ENCODE results near the gene ARHGAP25. TPM values are rescaled to one million over a fixed set of nuclear protein-coding genes. Genes with fewer than 3 reads are reported as not detected.
"Not testable (repeated sequence)": the region's sequence is repeated elsewhere in the genome, so short reads cannot be mapped to it uniquely, and the experiment has no call there.

Gene ARHGAP25
- total RNA-seq, 2 donors from 2014 or later: 3.7 to 7.0 TPM

DNA sequence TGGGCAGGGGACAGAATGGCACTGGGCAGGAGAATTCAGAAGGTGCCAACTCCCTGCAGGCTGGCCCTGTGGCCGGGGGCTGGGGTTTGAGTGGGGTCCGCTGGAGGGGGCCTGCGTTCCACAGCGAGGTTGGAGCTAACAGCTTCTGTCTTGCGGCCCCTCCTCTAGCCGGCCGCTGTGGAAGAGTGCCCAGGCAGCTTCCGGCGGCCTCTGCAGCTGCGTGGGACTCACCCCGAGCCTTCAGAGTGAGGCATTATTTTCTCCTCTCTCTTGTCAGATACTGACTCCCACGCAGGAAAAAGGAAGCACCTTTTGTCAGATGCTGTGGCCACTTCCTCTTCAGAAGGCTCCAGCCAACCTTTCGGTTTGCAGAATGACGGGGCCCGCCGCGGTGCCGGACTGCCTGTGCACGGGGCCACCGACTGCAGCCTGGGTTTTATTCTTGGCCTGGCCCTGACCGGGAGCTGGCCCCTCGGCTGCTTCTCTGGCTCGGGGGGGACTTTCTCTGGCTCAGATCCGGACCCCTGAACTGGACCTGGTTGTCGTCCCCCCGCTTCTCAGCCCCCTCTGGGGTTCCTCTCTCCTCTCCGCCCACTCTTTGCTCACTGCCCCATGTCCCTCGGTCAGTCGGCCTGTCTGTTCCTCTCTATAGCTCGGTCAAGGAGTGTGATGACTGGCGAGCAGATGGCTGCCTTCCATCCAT is 40.1 kb downstream of the ARHGAP25 start:
- intact Hi-C loops (cut with DNase I, micrococcal nuclease): no loop called here
- DNase-seq: peak; percentile 59 to 75
- peak; percentile 46 for ATAC-seq

DNA sequence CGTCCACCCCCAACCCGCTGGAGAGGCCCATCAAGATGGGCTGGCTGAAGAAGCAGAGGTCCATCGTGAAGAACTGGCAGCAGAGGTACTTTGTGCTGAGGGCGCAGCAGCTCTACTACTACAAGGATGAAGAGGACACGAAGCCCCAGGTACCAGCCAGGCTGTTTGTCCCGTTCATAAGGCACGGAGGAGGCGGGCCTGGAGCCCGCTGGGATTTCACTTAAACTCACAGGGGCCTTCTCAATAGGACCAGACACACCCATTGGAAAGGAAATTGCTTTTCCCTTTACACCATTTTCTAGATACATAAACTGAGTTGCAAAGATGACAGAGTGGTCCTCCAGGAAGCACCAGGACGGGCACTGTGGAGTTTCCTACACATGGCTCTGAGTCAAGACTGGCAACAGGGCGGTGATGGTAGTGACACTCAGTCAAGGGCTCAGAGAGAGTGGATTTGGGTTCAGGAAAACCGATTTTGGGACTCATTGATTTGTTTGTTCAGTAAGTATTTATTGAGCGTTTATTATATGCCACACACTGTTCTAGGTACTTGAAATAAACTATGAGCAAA is 40.7 kb downstream of the ARHGAP25 start:
- no peak for ATAC-seq
- intact Hi-C loops (cut with DNase I, micrococcal nuclease): no loop called here
- DNase-seq: no peak

DNA sequence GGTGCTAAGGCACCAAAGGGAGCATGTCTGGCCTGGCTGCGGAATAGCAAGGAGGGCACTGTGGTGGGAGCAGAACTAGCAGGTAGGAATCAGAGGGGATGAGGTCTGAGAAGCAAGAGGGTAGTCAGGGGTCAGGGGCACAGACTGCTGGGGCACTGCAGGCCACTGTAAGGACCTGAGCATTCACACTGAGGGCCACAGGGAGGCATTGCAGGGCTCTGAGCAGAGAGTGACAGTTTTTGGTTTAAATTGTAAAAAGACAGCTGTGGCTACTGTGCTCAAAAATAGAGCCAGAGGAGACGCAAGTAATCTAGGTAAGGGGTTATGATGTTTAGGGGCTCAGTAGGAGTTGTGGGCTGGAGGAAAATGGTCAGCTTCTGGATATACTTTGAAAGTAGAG is 41.5 kb downstream of the ARHGAP25 start:
- ATAC-seq (no peak), DNase-seq (no peak)
- intact Hi-C loops (cut with DNase I, micrococcal nuclease): no loop called here

DNA sequence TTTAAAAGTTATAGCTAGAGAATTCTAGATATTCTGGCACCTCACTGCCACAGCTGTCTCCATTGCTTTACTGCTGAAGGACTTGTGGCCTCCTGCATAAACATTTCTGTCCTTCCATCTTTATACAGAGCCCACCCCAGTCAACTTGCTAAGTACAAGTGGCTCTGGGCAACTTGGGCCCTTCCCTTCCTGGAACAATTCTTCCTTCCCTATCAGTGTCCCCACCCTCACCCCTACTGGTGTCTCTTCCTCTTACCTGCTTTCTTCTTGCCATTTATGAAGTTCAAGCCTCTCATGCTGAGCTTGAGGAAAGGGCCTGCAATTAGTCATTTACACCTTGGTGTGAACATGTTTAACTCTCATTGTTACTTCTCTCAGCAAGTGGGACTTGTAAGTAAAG is 45.0 kb downstream of the ARHGAP25 start:
- ATAC-seq (no peak), DNase-seq (no peak)
- intact Hi-C loops (cut with DNase I, micrococcal nuclease): no loop called here

DNA sequence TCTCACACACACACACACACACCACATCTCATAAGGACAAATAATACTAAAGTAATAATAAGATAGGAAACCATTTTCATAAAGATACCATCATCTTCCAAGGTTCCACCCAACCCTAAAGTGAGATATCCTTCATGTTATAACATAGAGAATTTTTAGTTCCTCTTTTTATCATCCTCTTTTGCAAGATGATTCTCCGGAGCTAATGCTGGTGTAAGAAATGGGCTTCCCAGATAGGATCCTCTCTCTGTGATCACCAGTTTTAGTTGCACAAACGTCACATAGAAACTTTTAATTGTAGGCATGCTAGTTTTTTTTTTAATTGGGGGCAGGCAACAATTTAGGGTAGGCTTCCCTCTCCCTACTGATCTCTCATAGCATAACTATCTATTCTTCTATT is 49.6 kb downstream of the ARHGAP25 start:
- ATAC-seq (no peak), DNase-seq (no peak)
- intact Hi-C loops (cut with DNase I, micrococcal nuclease): no loop called here

DNA sequence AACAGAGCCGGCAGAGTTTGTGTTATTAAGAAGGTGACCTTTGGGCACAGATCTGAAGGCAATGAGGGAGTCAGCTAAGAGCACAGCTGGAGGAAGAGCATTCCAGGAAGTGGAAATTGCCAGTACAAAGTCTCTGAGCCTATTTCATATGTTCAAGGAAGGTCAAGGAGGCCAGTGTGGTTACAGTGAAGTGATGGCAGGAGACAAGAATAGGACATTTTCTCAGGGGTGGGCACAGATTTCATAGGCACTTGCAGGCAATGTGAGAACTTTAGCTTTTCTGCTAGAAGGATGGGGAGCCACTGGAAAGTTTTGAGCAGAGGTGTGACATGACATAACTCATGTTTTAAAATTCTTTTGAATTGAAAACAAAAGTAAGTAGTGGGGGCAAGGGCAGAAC is 50.3 kb downstream of the ARHGAP25 start:
- intact Hi-C loops (cut with DNase I, micrococcal nuclease): no loop called here
- ATAC-seq (peak; percentile 94), DNase-seq (no peak)

DNA sequence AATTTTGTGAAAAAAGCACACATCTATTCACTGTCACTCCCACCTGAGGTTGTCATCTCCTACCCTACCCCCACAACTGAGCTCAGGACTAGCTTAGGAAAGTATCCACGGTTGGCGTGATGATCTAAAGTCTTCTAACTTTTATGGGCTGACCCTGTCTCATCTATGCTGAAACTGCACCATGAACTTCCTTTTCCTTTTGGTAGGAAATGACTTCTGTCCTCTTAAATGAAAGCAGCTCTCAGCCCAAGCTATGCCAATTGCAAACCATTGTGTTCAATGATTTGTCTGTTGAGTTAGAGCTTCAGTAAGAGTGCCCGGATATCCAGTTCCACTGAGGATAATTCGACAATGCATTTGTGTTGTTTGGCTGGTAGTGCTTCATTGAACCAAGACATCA is 52.7 kb downstream of the ARHGAP25 start:
- intact Hi-C loops (cut with DNase I, micrococcal nuclease): no loop called here
- no peak for DNase-seq
- ATAC-seq: no peak

DNA sequence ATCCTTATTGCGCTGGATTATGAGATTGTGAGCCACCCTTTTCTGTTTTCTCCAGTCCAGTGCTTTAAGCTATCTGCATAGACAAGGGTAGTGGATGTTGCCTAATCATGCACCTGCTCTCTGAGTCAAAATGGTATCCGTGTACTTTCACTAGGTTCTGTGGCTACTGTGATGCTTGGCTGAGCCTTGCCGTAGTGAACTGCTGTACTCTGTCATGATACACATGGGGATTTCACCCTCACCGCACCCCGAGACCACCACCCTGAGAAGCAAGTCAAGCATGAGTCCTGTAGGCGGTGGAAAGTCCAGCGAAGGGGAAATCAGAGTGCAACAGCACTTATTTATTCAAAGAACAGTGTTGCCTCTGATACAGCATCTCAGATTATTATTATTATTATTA is 55.0 kb downstream of the ARHGAP25 start:
- intact Hi-C loops (cut with DNase I, micrococcal nuclease): no loop called here
- DNase-seq: peak in 1 of 2 donors; percentile 26

DNA sequence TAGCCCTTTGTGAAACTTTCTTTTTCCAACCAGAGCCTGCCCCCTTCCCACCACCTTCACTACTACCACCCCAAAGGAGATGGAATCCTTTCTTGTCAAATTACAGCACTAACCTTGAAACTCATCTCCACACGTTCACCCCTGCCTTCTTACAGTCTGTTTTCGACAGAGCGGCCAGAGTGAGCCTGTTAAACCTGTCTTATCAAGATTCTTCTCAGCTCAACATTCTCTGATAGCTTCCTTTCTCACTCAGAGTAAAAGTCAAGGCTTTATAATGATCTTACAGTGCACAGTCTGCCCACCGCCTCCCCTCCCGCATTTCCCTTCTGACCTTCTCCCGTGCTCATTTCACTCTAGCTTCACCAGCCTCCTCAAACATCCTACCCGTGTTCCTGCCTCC is 56.0 kb downstream of the ARHGAP25 start:
- intact Hi-C loops (cut with DNase I, micrococcal nuclease): no loop called here
- ATAC-seq (no peak), DNase-seq (no peak)

More for the DNA sequence above, 55.0 kb downstream of the ARHGAP25 start:
- no peak for ATAC-seq

DNA sequence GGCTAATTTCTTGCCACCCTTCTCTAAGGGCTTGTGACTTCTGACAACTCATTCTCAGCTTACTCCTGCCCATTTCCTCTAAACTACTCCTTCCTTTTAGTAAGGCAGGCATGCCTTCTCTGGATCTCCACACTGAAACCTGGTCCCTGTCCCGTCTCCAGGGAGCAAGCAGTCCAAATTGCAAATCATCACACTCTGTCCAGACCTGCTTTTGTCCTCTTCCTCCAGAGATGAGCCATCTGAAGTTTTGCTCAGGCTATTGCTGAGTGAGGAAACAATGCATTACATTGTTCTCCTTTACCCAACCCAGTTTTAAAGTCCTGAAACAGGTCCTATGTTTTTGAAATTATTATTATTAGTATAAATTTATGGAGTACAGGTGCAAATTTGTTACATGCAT is 57.3 kb downstream of the ARHGAP25 start:
- DNase-seq (no peak), ATAC-seq (no peak)
- intact Hi-C loops (cut with DNase I, micrococcal nuclease): no loop called here

DNA sequence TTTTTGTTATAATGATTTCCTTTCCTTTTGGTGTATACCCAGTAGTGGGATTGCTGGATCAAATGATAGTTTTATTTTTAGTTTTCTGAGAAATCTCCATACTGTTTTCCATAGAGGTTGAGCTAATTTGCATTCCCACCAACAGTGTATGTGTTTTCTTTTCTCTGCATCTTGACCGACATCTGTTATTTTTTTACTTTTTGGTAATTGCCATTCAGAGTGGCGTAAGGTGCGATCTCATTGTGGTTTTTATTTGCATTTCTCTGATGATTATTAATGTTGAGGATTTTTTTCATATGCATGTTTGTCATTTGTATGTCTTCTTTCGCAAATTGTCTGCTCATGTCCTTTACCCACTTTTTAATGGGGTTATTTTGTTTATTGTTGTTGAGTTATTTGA is 58.1 kb downstream of the ARHGAP25 start:
- no peak for ATAC-seq
- intact Hi-C loops (cut with DNase I, micrococcal nuclease): no loop called here
- no peak for DNase-seq

DNA sequence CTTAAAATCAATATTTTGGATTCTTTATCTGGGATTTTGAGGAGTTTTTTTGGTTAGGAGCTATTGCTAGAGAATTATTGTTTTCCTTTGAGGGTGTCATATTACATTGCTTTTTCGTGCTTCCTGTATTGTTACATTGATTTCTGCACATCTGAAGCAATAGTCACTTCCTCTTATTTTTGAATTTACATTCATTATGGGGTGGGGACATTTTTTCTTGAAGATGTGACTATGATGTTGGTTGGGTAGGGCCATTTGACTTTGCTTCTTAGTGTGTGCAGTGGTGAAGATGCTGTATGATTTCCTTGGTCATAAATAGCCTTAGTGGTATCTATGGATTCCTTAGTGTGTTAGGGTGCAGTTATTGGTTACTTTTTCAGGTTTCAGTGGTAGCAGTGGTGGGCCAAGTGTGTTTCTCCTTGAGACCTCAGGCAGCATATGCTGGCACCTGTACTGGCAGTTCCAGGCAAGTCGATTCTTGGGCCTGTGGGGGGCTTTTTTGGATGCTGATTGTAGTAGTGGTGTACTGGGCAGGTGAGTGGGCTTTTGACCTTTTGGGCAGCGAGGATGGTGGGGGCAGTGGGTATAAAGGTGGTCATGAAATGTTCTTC is 61.8 kb downstream of the ARHGAP25 start:
- intact Hi-C loops (cut with DNase I, micrococcal nuclease): no loop called here
- DNase-seq (no peak), ATAC-seq (no peak)

DNA sequence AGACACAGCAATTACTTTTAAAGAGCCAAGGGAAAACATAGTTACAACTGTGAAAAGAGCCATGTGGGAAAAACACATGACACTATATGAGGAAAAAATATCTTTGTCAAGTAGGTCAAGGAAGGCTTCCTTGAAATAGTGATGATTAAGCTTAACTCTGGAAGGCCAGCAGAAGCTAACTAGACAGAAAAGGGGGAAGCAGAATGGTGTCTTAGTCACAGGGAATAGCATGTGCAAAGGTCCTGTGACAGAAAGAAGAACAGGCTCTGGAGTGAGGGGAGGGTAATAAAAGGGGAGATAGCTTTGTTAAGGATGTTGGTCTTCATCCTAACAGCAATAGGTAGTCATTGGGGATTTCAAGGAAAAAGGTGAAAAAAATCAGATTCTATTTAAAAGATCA is 64.0 kb downstream of the ARHGAP25 start:
- DNase-seq (no peak), ATAC-seq (no peak)
- intact Hi-C loops (cut with DNase I, micrococcal nuclease): no loop called here

DNA sequence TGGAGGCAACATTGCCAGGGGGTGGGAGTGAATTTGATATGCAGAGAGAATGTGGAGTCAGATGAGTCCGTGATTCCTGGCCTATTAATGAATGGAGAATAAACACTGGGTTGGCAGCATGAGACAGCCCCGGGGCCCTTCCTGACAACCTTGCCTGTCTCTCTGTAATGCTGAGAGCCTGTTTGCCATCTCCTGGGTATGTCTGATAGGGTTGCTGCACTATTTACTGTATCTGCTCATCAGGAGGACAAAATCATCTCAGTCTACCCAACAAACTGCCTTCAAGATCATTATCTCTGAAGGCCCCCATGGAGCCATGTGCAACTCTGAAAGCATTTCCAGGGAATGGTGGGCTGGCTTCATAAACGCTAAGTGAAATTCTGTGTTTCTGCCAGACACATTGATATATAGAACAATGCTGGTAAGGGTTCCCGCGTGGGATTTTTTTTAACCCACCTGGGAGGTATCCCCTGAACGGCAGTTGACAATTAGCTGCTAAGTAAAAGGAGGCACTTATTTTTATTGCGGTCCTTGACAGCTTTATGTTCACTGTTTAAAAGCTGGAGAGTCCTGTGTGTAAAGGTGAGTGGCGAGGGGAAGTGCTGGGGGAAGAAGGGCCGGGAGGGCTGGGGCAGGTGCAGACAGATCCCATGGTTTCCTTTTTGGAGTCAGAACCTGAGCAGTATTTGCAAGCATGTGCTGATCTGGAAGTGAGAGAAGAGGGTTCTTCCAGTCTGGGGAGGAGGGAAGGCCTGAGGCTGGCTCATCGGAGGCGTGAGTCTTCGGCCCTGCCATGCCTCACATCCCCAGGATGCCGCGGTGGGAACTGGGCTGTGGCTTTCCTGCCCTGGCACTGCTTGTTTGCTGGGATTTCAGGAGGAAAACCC is 64.8 kb downstream of the ARHGAP25 start:
- DNase-seq: no peak
- ATAC-seq: no peak
- intact Hi-C loops (cut with DNase I, micrococcal nuclease): no loop called here

DNA sequence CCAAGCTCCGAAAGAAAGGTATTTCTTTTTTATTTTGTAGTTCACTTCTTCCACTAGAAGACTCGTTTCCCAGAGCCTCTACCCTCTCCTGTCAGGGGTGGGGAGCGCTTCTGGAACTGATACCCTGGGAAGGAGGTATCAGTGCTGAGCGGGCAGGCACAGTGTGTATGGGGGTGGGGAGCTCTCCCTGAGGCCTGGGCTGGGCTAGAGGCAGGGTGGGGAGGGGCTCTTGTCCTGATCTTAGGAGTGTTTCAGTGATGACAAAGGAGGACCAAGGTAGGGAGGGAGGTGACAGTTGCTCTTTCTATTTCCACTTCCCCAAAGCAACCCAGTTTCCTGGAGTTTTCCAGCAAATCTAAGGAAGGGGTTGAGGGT is 65.4 kb downstream of the ARHGAP25 start:
- ATAC-seq (no peak), DNase-seq (no peak)
- intact Hi-C loops (cut with DNase I, micrococcal nuclease): no loop called here

DNA sequence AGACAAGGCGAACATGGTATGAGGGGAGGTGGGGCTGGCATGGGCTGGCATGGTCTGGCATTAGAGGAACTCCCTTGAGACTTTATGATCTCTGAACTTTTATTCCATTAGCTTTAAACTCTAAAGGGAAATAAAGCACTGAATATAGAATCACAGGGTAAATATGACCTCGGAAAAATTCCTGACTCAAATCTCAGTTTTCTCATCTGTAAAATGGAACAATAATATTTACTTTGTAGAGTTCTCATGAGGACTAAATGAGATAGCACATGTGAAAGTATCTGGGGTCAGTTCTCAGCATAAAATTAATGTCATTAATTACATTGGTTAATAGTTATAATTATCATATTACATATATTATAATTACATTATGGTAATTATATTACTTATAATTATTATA is 65.9 kb downstream of the ARHGAP25 start:
- ATAC-seq: no peak
- DNase-seq: no peak
- intact Hi-C loops (cut with DNase I, micrococcal nuclease): no loop called here

DNA sequence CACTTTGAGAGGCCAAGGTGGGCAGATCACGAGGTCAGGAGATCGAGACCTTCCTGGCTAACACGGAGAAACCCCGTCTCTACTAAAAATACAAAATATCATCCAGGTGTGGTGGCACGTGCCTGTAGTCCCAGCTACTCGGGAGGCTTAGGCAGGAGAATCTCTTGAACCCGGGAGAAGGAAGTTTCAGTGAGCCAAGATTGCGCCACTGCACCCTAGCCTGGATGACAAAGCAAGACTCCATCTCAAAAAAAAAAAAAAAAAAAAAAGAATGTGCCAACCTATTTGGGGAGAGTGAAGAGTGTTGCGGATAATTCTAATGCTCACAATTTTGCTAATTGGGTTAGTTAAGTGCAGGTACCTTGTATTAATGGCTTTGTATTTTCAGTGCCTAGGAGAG is 67.5 kb downstream of the ARHGAP25 start:
- intact Hi-C loops (cut with DNase I, micrococcal nuclease); DNase-seq; ATAC-seq: not testable (repeated sequence)

DNA sequence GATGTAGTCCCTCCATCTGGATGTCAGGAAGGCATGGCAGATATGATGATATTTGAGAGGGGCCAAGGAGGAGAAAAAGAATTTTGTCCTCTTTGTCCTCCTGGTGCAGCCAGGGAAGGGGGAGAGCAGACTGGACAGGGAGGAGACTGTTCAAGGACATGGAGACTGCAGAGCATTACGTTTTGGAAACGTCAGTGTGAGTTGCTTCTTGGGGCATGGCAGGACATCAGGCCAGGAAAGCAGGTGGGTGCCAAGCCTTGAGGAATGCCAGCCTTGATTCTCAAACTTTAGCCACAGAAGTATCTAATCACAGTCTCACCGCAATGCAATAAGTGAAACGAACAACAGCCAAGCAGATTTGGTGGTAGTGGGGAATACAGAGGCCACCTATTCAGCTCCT is 70.4 kb downstream of the ARHGAP25 start:
- intact Hi-C loops (cut with DNase I, micrococcal nuclease): no loop called here
- no peak for ATAC-seq
- no peak for DNase-seq

DNA sequence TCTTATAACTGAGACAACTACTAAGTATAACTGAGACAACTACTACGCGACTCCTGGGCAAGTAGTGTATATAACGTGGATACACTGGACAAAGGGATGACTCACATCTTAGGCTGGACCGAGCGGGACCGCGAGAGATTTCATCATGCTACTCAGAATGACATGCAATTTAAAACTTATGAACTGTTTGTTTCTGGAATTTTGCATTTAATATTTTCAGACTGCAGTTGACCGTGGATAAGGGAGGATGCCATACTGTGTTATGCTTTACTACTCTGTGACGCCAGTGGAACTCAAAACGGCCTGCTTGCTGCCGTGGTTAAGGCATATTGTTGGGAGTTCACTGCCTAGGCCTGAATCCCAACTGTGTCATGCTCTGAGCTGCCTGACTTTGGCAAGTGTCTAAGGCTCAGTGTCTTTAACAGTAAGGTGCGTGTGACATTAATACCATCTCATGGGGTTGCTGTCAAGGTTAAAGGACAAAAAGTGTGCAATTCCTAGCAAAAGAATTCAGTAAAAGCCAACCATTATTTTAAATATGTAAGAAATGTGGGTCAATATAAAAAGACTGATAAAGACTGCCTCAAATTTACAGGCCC is 72.0 kb downstream of the ARHGAP25 start:
- intact Hi-C loops (cut with DNase I, micrococcal nuclease): no loop called here
- no peak for ATAC-seq
- DNase-seq: no peak

Data from left colon (tissue), 2 donors.